GM21619 (cell line): ENCODE measurements around the gene UQCR10.

ENCODE experiments used
- ATAC-seq: cut with Tn5 transposase; IDR thresholded peaks from one replicate; pipeline ENCODE4 v1.9.1; 2021; ENCODE audit not compliant: unreplicated experiment

Gene UQCR10

DNA sequence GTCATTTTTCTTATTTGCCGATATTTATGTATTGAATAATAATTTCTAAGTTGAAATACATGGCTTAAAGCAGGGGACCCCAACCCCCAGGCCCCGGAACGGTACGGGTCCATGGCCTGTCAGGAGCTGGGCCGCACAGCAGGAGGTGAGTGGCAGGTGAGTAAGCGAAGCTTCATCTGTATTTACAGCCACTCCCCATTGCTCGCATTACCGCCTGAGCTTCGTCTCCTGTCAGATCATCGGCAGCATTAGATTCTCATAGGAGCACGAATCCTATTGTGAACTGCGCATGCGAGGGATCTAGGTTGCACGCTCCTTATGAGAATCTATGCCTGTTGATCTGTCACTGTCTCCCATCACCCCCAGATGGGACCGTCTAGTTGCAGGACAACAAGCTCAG, 4.9 kb upstream of the UQCR10 start:
- no peak for ATAC-seq

DNA sequence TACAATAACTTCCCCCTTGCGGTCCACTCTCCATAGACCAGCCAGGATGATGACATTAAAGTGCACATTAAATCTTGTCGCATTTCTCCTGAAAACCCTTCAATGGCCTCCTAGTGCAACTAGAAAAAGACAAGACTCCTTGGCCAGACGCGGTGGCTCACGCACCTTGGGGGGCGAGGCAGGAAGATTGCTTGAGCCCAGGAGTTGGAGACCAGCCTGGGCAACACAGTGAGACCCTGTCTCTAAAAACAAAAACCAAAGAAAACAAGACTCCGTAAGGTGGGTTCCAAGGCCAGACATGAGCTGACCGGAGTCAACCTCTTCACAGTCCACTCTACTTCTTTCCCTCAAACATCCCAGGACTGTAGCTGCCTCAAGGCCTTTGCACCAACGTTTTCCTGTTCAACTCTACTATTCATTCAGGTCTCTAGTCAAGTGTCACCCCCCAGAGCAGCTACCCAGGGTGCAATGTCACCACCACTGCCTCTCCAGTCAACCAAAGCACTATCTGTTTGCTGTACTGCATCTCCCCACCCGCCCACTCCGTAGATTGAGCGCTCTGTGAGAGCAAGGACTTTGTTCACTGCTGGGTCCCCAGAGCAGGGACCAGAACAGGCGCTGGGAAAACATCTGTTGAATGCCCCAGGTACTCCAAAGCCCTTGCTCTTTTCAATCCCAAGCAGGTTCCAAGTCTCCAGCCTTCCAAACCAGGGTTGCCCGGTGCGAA, 1.1 kb upstream of the UQCR10 start:
- ATAC-seq: no peak

DNA sequence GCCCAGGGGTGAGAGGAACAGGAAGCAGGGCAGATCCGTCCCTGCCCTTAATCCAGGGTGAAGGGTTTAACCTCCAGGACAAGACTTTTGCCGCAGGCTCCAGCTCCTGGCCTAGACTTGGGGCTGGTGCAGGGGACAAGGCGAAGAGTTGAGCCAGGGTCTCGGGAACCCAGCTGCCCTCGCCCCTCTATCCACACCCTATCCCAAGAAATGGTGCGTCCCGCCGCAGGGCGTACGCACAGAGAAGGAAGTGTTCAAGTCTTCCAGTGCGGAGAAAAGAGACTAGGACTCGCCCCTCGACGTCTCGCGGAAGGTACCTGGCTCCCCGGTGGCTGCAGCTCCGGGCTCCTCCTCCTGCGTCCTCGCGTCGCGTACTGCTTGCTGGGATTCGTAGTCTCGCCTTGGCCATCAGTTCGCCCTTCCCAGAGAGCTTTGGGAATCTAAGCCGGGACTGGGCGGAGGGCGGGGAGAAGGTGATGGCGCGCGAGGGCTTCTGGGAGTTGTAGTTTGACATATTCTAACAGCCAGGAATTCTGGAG, 468 bp upstream of the UQCR10 start, which contains the start of gene ZMAT5:
ZMAT5 (minus strand) TSS at position 376 of the 539 bp plus-strand sequence. CDS start 18,463 bp downstream, outside the sequence.
- peak; percentile 89 for ATAC-seq

DNA sequence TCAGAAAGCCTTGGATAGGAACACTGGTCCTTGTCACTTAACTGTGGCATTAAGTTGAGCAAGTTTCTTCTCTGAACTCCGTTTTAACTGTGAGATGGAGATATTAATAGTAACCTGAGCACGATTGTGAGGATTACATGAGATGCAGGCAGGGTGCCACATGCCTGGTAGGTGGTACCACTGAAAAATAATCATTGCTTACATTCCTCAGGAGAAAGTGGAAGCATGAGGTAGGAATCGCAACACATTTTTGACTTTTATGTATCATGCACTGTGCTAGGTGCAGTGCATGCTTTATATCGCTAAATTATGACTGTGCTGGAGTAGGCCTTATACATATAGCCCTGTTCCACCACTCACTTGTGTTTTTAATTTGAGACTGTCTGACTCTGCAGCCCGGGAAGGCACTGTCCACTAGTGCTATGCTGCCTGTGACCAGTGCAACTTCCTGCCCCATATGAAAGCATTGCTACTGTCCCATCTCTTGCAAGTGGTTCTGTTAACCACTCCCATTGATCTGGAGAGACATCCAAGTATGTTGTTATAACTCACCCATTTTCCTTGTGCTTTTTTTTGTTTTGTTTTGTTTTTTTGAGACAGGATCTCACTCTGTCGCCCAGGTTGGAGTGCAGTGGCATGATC, 1.0 kb downstream of the UQCR10 start:
- no peak for ATAC-seq

DNA sequence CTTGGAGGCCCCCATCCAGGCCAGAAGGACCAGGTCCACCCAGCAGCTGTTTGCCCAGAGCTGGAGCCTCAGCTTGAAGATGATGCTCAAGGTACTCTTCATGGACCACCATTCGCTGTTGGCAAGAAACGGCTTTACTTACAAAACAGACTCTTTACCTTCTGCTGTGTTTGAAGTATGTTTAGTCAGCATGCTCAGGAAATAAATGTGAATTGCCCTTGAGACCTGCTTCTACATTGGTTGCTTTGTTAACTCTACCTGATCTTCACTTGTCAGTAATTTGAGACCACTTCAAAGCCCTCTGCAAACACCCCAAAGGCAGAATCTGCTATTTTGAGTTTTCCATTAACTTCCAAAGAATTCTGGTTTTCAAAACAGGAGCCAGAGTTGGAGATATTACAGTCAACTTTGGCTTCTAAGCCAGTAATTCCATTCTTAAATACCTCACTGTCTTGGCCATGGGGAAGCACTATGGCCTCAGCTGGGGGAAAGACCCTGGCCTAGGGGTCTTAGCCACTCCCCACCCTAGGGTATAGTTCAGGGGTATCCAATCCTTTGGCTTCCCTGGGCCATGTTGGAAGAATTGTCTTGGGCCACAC, 2.7 kb downstream of the UQCR10 start:
- ATAC-seq: no peak

GRCh38 chr22:29772170-29772641, 5.0 kb downstream of the UQCR10 start:
- no peak for ATAC-seq

GRCh38 chr22:29773233-29773632, 6.1 kb downstream of the UQCR10 start:
- no peak for ATAC-seq

DNA sequence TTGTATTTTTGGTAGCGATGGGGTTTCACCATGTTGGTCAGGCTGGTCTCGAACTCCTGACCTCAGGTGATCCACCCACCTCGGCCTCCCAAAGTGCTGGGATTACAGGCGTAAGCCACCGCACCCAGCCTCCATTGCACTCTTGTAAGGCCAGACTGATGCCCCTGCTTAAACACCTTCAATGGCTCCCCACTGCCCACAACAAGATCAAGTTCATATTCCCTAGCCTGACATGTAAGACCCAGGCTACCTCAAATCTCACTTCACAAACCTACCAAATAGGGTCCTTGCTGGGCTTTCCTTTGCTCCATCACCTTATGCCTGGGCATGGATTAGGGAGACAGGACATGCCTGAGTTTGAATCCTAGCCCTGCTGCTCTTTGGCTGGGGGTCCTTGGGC, 13.1 kb downstream of the UQCR10 start:
- ATAC-seq: no peak

GRCh38 chr22:29780748-29781676, 13.8 kb downstream of the UQCR10 start:
- ATAC-seq: no peak

DNA sequence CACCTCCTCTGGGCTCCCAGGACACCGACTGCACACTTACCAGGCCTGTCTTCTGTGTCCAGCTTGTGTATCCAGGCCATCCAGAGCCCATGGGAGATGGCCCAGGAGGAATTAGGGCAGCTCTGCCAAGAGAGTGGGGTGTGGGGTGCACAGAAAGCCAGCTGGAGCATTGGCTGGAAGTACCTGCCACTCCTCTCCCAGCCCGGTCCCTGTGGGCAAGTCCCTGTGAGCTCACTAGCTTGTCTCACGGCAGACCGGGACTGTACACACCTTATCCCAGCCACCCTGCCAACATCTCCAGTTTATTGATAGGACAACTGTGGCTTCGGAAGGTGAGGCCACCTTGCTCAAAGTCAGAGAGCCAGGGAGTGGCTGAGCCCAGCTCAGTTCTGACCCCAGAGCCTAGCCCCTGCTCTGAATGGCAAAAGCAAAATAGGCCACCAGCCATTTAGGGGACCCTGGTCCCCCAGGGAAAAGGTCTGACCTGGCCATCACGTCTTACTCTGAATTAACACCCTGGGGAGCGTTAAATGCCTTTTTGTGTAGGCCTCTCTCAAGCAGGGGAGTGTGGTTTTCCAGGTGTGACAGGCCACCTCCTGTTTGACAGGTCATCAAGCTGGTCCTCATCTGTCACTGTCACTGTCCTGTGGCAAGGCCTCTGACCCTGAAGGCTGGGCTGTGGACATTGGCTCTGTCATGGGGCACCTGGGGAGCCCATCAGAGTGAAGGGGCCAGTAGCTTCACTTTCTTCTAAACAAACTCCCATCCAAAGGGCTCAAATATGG, 15.1 kb downstream of the UQCR10 start:
- ATAC-seq: no peak

GRCh38 chr22:29784451-29785361, 17.5 kb downstream of the UQCR10 start:
- ATAC-seq: no peak

GRCh38 chr22:29786031-29786430, 18.9 kb downstream of the UQCR10 start:
- ATAC-seq: no peak

- ATAC-seq: no peak
Measured at GRCh38 chr22:29787371-29787980, 20.3 kb downstream of the UQCR10 start.

- ATAC-seq: no peak
Measured at GRCh38 chr22:29788339-29789279, 21.4 kb downstream of the UQCR10 start.

- ATAC-seq: no peak
Measured at GRCh38 chr22:29790061-29790460, 22.9 kb downstream of the UQCR10 start.

DNA sequence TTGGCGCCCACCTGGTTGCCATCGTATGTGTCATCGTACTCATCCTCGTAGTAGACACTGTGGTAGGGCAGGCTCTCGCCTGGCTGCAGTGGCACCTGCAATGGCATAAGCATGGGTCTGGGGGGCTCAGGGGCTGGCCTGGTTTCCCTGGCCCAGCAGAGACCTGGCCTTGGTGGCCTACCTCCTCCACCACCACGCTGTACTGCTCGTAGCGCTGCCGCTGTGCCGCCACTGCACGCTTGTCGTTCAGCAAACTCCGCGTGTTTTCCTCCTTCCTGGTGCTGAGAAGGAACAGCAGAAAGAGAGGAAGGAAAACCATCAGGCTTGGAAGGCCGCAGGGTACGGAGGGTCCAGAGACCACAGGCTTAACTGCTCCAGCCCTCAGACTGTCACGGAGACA, 26.2 kb downstream of the UQCR10 start:
- no peak for ATAC-seq

DNA sequence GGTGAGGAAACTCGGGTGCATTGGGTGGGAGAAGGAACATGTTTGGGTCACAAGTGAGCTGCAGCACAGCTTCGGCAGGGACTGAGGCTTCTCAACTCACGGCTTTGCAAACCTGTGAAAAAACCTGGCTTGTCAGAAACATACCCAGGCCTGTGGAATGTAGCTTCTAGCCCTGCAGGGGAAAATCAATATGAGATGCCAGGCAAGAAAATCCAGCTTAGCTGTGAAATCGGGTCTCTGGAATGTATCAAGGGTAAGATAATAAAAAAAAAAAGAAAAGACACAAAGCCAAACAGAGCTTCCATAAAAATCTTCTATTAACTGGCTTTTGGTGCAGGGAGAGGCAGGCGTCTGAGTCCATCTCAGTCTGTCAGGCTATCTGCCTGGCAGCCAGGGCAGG, 28.5 kb downstream of the UQCR10 start:
- ATAC-seq: no peak
